HG03520 (cell line): ENCODE measurements around the gene GARIN5A.

Experiments used
- ATAC-seq: cut with Tn5 transposase; IDR thresholded peaks from one replicate; pipeline ENCODE4 v1.9.1; 2021; ENCODE audit warnings: mild to moderate bottlenecking, moderate library complexity; ENCODE audit not compliant: unreplicated experiment

Gene GARIN5A

GRCh38 chr19:50509366-50509765, 32.7 kb upstream of the GARIN5A start:
- no peak for ATAC-seq

GRCh38 chr19:50508843-50509190, 32.2 kb upstream of the GARIN5A start:
- ATAC-seq, result no peak

GRCh38 chr19:50507376-50507775, 30.7 kb upstream of the GARIN5A start:
- no peak for ATAC-seq

GRCh38 chr19:50506700-50507099, 30.1 kb upstream of the GARIN5A start:
- ATAC-seq, result no peak

GRCh38 chr19:50505856-50506611, 29.4 kb upstream of the GARIN5A start:
- no peak for ATAC-seq

DNA sequence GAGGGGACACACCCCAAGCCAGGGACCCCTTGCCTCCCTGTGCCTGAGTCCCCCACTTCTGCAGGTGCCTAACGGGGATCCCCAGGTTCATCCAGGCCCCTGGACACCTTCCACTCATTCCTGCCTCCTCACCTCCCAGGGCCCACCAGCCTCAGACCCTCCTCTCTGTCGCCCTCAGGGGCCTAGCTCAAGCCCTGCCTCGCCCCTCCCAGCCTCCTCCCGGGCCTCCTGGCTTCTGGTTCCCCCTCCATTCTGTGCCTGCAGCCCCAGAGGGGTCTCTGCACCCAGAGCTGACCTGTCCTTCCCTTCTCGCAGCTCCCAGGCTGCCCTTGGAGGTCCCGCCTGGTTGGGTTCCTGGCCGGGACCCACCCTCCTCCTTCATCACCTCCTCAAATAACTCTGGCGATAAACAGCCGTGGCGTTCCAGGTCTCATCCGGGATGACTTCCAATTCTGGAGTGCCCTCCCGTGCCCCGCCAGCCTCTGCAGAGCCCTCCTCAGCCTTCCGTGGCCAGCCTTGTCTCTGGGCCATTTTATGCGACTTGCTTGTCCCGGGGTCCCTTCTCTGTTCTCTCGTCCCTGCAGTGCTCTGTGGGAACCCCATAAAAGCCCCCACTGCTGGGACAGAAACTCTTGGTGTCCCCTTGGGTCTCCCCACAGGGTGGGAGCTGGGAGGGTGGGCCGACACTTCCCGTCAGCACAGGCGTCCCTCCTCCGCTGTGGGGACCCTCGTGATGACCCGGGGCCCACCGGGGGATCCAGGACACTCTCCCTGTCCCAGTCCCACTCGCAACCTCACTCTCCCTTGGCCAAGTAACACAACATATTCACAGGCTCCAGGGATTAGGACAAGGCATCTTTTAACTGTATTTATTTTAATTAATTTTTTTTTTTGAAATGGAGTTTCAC, 25.2 kb upstream of the GARIN5A start:
- no peak for ATAC-seq

GRCh38 chr19:50501186-50501567, 24.5 kb upstream of the GARIN5A start:
- ATAC-seq, result no peak

GRCh38 chr19:50500753-50501151, 24.1 kb upstream of the GARIN5A start:
- ATAC-seq, result no peak

GRCh38 chr19:50500060-50500752, 23.6 kb upstream of the GARIN5A start:
- ATAC-seq, result no peak

DNA sequence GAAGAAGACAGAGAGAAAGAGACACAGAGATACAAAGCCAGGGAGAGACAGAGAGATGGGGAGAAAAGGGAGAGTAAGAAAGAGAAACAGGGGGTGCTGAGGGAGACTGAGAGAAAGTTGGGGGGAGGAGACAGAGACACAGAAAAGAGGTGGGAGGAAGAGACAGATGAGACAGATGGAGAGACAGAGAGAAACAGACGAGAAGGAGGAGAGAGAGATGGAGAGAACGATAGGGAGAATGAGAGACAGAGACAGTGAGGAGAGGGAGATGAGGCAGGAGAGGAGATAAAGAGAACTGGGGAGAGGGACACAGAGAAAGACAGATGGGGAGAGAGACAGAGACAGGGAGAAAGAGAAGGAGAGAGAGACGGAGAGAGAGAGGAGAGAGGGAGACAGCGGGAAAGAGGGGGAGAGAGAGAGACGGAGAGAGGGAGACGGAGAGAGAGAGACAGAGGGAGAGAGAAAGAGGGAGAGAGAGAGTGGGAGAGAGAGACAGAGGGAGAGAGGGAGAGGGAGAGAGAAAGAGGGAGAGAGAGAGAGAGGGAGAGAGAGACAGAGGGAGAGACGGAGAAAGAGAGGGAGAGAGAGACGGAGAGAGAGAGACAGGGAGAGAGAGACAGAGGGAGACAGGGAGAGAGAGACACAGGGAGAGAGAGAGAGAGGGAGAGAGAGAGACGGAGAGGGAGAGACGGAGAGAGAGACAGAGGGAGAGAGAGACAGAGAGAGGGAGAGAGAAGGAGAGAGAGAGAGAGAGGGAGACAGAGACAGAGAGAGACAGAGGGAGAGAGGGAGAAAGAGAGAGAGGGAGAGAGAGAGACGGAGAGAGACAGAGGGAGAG, 21.8 kb upstream of the GARIN5A start:
- ATAC-seq, result no peak

DNA sequence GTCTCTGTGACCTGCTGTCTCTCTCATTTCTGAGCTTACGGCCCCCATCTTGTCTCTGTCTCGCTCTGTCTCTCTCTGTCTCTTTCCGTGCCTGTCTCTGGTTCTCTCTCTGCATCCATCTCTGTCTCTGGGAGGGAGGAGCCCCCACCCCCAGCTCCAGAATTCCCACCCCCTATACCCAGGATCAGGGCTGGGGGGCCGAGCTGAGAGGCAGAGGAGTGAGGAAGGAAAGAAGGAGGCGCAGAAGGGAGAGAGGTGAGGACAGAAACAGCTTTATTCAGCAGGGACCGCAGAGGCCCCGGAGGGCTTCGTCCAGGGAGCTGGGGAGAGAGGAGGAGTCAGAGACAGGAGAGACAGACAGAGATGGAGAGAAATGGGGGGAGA, 20.4 kb upstream of the GARIN5A start:
- ATAC-seq, result no peak

GRCh38 chr19:50496189-50497021, 19.8 kb upstream of the GARIN5A start:
- ATAC-seq, result no peak

- no peak for ATAC-seq
Measured at GRCh38 chr19:50495020-50495531, 18.4 kb upstream of the GARIN5A start.

- no peak for ATAC-seq
Measured at GRCh38 chr19:50494186-50495019, 17.8 kb upstream of the GARIN5A start.

- ATAC-seq, result no peak
Measured at GRCh38 chr19:50493171-50493570, 16.5 kb upstream of the GARIN5A start.

DNA sequence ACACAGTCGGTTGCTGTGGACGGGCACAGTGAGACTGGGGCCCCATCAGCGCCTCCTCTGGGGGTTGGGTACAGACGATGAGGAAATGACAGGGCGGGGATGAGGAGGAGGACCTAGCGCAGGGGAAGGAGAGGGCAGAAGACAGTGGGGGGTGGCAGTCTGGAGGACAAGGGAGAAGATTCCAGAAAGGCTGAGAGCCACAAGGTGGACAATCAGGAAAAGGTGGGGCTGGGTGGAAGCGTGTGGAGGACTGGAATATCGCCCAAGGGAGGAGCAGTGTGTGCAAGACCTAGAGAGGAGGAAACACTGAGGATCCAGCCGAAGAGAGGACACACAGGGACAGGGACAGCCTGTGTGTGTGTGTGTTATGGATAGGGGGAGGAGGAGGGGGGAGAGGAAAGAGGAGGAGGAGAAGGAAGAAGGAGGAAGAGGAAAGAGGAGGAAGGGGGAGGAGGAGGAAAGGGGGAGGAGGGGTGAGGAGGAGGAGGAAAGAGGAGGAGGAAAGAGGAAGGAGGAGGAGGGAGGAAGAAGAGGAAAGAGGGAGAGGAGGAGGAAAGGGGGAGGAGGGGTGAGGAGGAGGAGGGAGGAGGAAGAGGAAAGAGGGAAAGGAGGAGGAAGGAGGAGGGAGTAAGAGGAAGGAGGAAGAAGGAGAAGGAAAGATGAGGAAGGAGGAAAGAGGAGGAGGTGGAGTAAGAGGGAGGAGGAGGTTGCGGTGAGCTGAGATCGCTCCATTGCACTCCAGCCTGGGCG, 15.8 kb upstream of the GARIN5A start:
- ATAC-seq, result no peak

GRCh38 chr19:50490991-50491472, 14.4 kb upstream of the GARIN5A start:
- no peak for ATAC-seq

DNA sequence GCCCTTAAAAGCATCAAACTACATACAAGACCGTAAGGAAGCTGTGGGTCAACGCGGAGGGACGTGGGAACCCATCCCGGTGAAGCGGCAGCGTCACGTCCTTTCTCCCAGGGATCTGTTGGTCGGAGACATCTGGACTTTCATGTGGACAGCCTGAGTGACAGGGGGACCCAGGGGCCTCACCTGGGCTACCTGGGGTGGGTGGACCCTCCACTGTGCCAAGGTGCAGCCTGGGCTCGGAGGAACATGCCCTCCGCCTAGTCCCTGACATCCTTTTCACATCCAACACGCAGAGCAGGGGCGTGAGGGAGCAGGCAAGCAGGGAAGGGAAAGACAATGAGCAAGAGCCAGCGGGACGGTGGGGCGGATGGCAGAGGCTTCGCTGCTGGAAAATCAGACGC, 13.8 kb upstream of the GARIN5A start:
- no peak for ATAC-seq
